ENCODE data around the gene IL3. TPM values are rescaled to one million over a fixed set of nuclear protein-coding genes. Genes with fewer than 3 reads are reported as not detected.
"Not testable (repeated sequence)": the region's sequence is repeated elsewhere in the genome, so short reads cannot be mapped to it uniquely, and the experiment has no call there.

IL3 gene
- total RNA-seq, 1 donor from 2014 or later, result not detected

- intact Hi-C loops (cut with DNase I), result no loop called here
- no peak for DNase-seq (ENCODE audit: low spot score)
- ATAC-seq, result peak; percentile 11
These were observed 41.7 kb downstream of the IL3 start for GRCh38 chr5:132102101-132102701.

GRCh38 chr5:132102944-132103331, 42.5 kb downstream of the IL3 start:
- intact Hi-C loops (cut with DNase I), result no loop called here
- no peak for ATAC-seq
- no peak for DNase-seq (ENCODE audit: low spot score)

- ATAC-seq (peak; percentile 82), DNase-seq (ENCODE audit: low spot score) (peak; percentile 79)
- intact Hi-C loops (cut with DNase I), result no loop called here
These were observed 43.0 kb downstream of the IL3 start for GRCh38 chr5:132103332-132103951.

- DNase-seq (ENCODE audit: low spot score) (no peak), ATAC-seq (no peak)
- intact Hi-C loops (cut with DNase I), result no loop called here
These were observed 43.5 kb downstream of the IL3 start for GRCh38 chr5:132103969-132104391.

GRCh38 chr5:132104556-132104955, 44.1 kb downstream of the IL3 start:
- no peak for ATAC-seq
- intact Hi-C loops (cut with DNase I), result no loop called here
- DNase-seq (ENCODE audit: low spot score), result no peak

- ATAC-seq (no peak), DNase-seq (ENCODE audit: low spot score) (no peak)
- intact Hi-C loops (cut with DNase I), result no loop called here
These were observed 45.2 kb downstream of the IL3 start for GRCh38 chr5:132105688-132106087.

GRCh38 chr5:132108495-132108894, 48.0 kb downstream of the IL3 start:
- intact Hi-C loops (cut with DNase I); DNase-seq (ENCODE audit: low spot score); ATAC-seq: not testable (repeated sequence)

- intact Hi-C loops (cut with DNase I); DNase-seq (ENCODE audit: low spot score); ATAC-seq: not testable (repeated sequence)
These were observed 48.5 kb downstream of the IL3 start for GRCh38 chr5:132108957-132109356.

- intact Hi-C loops (cut with DNase I), result no loop called here
- ATAC-seq, result no peak
- DNase-seq (ENCODE audit: low spot score), result no peak
These were observed 49.1 kb downstream of the IL3 start for GRCh38 chr5:132109494-132110053.

- DNase-seq (ENCODE audit: low spot score) (no peak), ATAC-seq (no peak)
- intact Hi-C loops (cut with DNase I), result no loop called here
These were observed 49.7 kb downstream of the IL3 start for GRCh38 chr5:132110195-132110594.

- intact Hi-C loops (cut with DNase I), result no loop called here
- DNase-seq (ENCODE audit: low spot score), result no peak
- ATAC-seq, result no peak
These were observed 50.5 kb downstream of the IL3 start for GRCh38 chr5:132110930-132111329.

- DNase-seq (ENCODE audit: low spot score), result no peak
- no peak for ATAC-seq
- intact Hi-C loops (cut with DNase I), result no loop called here
These were observed 51.7 kb downstream of the IL3 start for GRCh38 chr5:132112111-132112510.

Other genes starting within 250 kb of the IL3 start
- not detected for gene MEIKIN, start 115.0 kb upstream of the IL3 start, total RNA-seq
- gene ACSL6, start 49.0 kb upstream of the IL3 start, total RNA-seq, result 3.3 TPM
- gene CSF2, start 13.1 kb downstream of the IL3 start, total RNA-seq, result not detected
- 26.9 TPM for gene P4HA2, start 167.2 kb downstream of the IL3 start, total RNA-seq
- 50.2 TPM for gene PDLIM4, start 197.0 kb downstream of the IL3 start, total RNA-seq
- gene SLC22A4, start 233.7 kb downstream of the IL3 start, total RNA-seq, result 5.7 TPM